ENCODE measurements around the gene DOCK9.

Gene DOCK9

DNA sequence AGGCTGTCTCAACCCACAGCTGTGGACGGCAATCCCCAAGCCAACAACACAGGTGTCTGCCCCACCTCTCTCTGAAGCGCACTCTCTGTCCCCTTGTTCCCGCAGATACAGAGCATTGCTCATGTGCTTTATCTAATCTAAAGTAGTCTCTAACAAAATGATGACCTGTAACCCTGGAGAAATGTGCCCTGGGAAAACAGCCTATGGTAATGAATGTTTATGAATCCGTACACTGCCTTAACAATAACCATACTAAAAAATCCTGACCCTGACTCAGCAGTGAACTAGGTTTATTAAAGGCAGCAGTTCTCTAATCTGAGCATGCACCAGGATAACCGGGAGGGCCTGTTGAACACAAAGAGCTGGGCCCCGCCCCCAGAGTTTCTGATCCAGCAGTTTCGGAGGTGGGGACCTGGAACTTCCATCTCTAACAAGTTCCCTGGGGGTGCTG, 174.7 kb downstream of the DOCK9 start:
- DNase-seq (ENCODE audit: low read depth in 2 of 2), result no peak
- TF ChIP-seq, protein P1, sequence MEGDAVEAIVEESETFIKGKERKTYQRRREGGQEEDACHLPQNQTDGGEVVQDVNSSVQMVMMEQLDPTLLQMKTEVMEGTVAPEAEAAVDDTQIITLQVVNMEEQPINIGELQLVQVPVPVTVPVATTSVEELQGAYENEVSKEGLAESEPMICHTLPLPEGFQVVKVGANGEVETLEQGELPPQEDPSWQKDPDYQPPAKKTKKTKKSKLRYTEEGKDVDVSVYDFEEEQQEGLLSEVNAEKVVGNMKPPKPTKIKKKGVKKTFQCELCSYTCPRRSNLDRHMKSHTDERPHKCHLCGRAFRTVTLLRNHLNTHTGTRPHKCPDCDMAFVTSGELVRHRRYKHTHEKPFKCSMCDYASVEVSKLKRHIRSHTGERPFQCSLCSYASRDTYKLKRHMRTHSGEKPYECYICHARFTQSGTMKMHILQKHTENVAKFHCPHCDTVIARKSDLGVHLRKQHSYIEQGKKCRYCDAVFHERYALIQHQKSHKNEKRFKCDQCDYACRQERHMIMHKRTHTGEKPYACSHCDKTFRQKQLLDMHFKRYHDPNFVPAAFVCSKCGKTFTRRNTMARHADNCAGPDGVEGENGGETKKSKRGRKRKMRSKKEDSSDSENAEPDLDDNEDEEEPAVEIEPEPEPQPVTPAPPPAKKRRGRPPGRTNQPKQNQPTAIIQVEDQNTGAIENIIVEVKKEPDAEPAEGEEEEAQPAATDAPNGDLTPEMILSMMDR (IDR thresholded peaks at IDR 0.05; ENCODE audit: low read depth, low read length), result no peak

DNA sequence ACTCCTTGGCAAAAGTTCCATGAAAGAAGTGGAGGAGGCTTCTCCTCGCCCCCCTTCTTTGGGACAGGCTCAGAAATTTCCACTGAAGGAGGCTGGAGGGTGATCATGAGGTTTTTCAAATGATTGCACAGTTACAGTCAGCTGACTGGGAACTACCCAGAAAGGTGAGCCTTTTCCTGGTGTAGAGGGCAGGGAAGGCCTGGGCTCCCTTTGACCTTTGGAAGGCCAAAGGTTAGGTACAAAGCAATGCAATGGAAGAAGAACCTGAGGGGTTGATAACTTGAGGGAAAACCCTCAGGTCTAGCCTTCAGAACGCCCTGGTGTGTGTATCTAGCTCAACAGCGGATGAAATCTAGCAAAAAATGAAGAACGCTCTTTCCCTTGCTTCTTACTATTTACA, 175.3 kb downstream of the DOCK9 start:
- no peak overlapping the region for H3K4me3 ChIP-seq (replicated peaks in 1 of 2; ENCODE audit: low read depth in 2 of 2, low read length in 2 of 2)
- TF ChIP-seq, protein P1 (IDR thresholded peaks at IDR 0.05; ENCODE audit: low read depth, low read length), result no peak
- DNase-seq (ENCODE audit: low read depth in 2 of 2), result no peak

More for the DNA sequence above, 174.7 kb downstream of the DOCK9 start:
- no peak overlapping the region for H3K4me3 ChIP-seq (replicated peaks in 1 of 2; ENCODE audit: low read depth in 2 of 2, low read length in 2 of 2)

DNA sequence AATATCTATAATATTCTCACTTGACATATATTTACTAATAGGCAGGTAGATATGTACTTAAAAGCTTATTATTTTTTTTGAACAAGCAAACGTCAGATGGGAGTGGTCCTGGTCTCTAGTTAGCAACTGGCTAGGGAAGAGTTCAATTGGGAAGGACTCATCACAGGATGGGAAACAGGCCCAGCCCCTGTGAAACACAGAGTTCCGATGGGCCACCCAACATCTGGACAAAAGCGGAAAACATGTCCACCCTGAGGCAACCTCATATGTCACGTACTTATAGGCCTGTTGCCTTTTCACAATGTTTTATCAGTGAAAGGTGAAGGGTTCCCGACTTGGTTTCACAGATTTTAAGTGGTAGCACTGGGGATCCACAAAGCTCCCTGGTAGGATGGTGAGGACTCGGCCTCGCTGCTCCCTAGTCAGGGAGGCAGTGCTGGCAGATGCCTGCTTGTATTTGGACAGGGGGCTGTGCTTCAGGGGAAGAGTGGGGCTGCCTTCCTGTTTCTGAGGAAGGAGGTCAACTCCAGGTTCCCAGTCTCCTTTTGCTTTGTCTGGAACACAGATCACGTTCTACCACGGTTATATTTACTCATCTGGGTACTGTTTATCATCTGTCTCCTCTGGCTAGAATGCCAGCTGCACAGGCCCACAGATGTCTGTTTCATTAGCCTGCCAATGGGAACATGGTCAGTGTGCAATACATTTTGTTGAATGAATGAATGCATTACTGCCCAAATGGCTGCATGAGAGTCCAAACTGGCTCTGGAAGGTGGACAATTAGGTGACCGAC, 176.0 kb downstream of the DOCK9 start:
- DNase-seq (ENCODE audit: low read depth in 2 of 2), result no peak
- TF ChIP-seq, protein P1 (IDR thresholded peaks at IDR 0.05; ENCODE audit: low read depth, low read length), result no peak

DNA sequence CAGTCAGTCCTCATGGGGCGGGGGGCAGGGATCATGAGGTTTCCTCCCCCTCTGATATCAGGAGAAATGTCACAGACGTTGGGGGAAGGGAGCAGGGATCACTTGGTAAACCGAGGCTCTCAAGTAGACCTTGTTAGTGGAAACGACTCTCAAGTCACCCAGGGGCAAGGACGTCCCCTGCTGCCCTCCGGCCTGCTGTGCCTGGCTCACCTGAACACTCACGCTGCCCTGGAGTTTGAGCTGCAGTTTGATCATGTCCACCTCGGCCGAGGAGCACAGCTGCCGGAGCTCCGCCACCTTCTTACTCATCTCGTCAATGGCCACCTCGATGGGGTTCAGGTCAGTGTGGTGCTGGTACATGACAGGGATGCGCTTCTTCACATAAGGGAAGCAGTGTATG, 177.8 kb downstream of the DOCK9 start:
- TF ChIP-seq, protein P1 (IDR thresholded peaks at IDR 0.05; ENCODE audit: low read depth, low read length), result no peak
- H3K4me3 ChIP-seq (replicated peaks in 1 of 2; ENCODE audit: low read depth in 2 of 2, low read length in 2 of 2), result no peak overlapping the region
- no peak for DNase-seq (ENCODE audit: low read depth in 2 of 2)

More for the DNA sequence above, 176.0 kb downstream of the DOCK9 start:
- no peak overlapping the region for H3K4me3 ChIP-seq (replicated peaks in 1 of 2; ENCODE audit: low read depth in 2 of 2, low read length in 2 of 2)

DNA sequence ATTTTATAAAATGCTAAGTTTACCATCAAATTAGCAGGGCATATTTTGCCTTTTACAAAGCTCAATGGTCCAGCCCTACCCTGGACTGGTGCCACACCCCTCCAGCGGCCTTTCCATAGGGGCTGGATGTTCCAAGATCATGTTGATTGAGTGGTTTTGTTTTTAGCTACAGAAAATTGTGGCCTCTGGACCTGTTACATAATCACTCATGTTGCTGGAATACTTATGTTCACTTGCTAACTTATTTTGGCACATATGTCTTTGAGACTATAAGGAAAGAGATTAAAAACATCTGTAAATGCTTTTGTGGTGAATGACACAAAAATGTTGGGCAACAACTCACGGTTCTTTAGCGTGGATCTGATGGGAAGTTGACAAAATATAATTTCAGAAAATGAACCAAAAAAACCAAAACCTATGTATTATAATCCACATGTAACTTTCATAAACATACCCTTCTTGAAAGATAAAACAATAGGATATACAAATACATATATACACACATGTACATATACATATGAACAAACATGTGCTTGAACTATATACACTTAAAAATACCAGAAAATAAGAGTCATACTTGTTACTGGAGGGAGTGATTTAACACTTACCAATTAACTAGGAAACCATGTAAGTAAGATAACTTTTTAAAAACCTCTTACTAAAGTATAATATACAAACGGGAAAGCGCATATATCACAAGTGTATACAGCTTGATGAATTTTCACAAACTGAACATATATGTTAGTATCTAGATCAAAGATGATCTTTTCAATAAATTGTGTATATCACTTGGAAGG, 178.8 kb downstream of the DOCK9 start:
- no peak overlapping the region for H3K4me3 ChIP-seq (replicated peaks in 1 of 2; ENCODE audit: low read depth in 2 of 2, low read length in 2 of 2)
- TF ChIP-seq, protein P1 (IDR thresholded peaks at IDR 0.05; ENCODE audit: low read depth, low read length), result no peak
- peak; percentile 77 to 88 for DNase-seq (ENCODE audit: low read depth in 2 of 2)

DNA sequence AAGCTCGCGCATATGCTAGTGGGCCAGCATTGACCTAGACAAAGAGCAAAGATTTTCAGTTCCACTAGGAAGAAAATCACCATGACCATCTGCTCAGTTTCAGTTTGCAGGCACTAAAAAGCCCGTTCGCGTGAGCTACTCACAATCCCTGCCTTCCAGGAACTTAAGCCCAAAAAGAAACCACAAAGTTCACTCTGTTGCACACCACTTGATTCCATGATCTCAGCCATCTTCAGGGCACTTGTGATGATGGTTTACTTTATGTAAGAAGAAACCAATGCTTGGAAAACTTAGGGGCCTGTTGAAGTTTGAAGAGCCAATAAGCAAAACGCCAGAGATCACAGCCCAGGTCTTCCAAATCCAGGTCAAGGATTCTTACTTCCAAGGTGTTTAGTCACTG, 180.4 kb downstream of the DOCK9 start:
- TF ChIP-seq, protein P1 (IDR thresholded peaks at IDR 0.05; ENCODE audit: low read depth, low read length), result no peak
- H3K4me3 ChIP-seq (replicated peaks in 1 of 2; ENCODE audit: low read depth in 2 of 2, low read length in 2 of 2), result no peak overlapping the region
- DNase-seq (ENCODE audit: low read depth in 2 of 2), result no peak
